Prostate gland (tissue), 2 donors: ENCODE measurements around the gene INTS15. TPM values are rescaled to one million over a fixed set of nuclear protein-coding genes. Genes with fewer than 3 reads are reported as not detected.

Source experiments
- DNase-seq: peaks from one replicate; pipeline ENCODE4 v3.0.0-alpha.2; 2019; ENCODE audit warnings: low spot score
- H3K27ac ChIP-seq, 2 donors: fragments of 200-600 bp; sonication (generic); 2 replicates each; pipeline ENCODE4 v1.5.1; 2017 to 2019
- H3K27me3 ChIP-seq: fragments of 200-600 bp; sonication (generic); replicated peaks from 2 replicates; pipeline ENCODE4 v1.5.1; 2019; ENCODE audit not compliant: insufficient read depth
- H3K36me3 ChIP-seq, 2 donors: fragments of 200-600 bp; sonication (generic); 1 replicate in 1 of 2; 2 replicates in 1 of 2; pipeline versions ENCODE4 v1.5.1 to v1.8.1; 2017 to 2019
- H3K4me1 ChIP-seq: fragments of 200-600 bp; sonication (generic); replicated peaks from 2 replicates; pipeline ENCODE4 v1.5.1; 2019
- H3K4me3 ChIP-seq, 2 donors: fragments of 200-600 bp; sonication (generic); 2 replicates each; pipeline ENCODE4 v1.5.1; 2017 to 2019
- H3K9me3 ChIP-seq: fragments of 200-600 bp; sonication (generic); 2 replicates; pipeline ENCODE4 v1.5.1; 2017
- POLR2A ChIP-seq: fragments of 450-650 bp; IDR thresholded peaks from one replicate; pipeline ENCODE4 v1.6.1; 2016; ENCODE audit warnings: antibody characterized with exemption, mild to moderate bottlenecking
- POLR2AphosphoS5 ChIP-seq: sonication (generic); formaldehyde crosslinking; IDR thresholded peaks from one replicate; pipeline ENCODE4 v1.6.1; 2017; ENCODE audit warnings: antibody characterized with exemption
- WGBS: methylation state at CpG from one replicate; pipeline ENCODE4 v1.1.5; 2018; 5-methylcytosine and 5-hydroxymethylcytosine counted together
- intact Hi-C: fragments of 100-400 bp; cut with DNase I; formaldehyde crosslinking; loops from one replicate; pipeline ENCODE4 v1.14.2; 2022
- total RNA-seq, 2 donors: library from RNA; depleted of rRNA; stranded (reverse); fragments of >200 nt; gene quantifications; one replicate each; pipeline ENCODE4 v1.1.0, GENCODE V29; 2016
- TF ChIP-seq, protein P1 (sequence below), 4 experiments: fragments of 200-600 bp in 2 of 4; fragments of 450-650 bp in 2 of 4; sonication (generic) in 2 of 4; IDR thresholded peaks; 1 replicate in 3 of 4; 2 replicates in 1 of 4; pipeline ENCODE4 v1.5.1; 2016 to 2019; ENCODE audit warnings: antibody characterized with exemption in 4 of 4, mild to moderate bottlenecking in 2 of 4, moderate library complexity in 2 of 4

Gene INTS15
- 10 to 100 TPM; 38.3 to 38.7 TPM for total RNA-seq

DNA sequence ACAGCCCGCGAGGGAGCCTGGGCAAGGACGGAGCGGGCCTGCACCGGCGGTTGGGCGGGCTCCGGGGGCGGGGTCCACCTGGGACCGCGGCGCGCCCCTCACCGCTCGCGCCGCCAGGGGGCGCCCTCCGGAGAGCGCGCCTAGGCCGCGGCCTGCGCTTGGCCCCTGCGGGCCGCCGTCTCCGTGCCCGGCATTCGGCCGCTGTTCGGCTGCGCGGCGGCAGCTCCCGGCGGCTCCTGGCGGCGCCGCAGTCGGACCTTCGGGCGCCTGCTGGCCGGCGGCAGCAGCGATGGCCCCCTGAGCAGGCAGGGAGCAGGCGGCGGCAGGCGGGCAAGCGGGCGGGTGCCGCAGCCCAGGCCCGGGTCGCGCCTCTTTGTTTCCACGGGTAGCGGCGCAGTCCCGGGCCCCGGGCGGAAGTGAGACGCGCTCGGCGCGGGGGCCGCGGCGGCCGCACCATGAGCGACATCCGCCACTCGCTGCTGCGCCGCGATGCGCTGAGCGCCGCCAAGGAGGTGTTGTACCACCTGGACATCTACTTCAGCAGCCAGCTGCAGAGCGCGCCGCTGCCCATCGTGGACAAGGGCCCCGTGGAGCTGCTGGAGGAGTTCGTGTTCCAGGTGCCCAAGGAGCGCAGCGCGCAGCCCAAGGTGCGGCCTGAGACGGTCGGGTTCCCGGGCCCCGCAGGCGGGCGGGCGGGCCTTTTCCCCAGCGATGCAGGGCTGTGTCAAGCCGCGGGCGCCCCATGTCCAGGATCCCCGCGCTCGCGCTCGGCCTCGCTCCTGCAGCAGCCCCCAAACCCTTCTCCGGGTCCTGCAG lies at the start of gene INTS15:
Gene INTS15 (plus strand): TSS at position 193 of the 816 bp plus-strand sequence. CDS start 263 bp downstream, at position 456.
- Histone ChIP-seq H3K4me1 (peaks cover 5% of the 10 kb centered on the region), H3K4me3 (peak within 1 kb of the TSS; percentile 69 to 90), H3K27me3 (no peaks in the 10 kb centered on the region), H3K36me3 (peaks cover 0 to 13% of the 10 kb centered on the region in 2 donors), H3K9me3 (no peaks in the 10 kb centered on the region), H3K27ac (peak within 1 kb of the TSS; percentile 66 to 89)
- DNase-seq = peak; percentile 57
- TF ChIP-seq POLR2A (no peak), POLR2AphosphoS5 (no peak)
- TF ChIP-seq, protein P1, sequence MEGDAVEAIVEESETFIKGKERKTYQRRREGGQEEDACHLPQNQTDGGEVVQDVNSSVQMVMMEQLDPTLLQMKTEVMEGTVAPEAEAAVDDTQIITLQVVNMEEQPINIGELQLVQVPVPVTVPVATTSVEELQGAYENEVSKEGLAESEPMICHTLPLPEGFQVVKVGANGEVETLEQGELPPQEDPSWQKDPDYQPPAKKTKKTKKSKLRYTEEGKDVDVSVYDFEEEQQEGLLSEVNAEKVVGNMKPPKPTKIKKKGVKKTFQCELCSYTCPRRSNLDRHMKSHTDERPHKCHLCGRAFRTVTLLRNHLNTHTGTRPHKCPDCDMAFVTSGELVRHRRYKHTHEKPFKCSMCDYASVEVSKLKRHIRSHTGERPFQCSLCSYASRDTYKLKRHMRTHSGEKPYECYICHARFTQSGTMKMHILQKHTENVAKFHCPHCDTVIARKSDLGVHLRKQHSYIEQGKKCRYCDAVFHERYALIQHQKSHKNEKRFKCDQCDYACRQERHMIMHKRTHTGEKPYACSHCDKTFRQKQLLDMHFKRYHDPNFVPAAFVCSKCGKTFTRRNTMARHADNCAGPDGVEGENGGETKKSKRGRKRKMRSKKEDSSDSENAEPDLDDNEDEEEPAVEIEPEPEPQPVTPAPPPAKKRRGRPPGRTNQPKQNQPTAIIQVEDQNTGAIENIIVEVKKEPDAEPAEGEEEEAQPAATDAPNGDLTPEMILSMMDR (IDR thresholded peaks at IDR 0.05) = peak; percentile 77 to 95 (median 92)
- WGBS = 0% methylated on average over 41 of the region's 107 CpGs
- intact Hi-C loops = no loop called here

DNA sequence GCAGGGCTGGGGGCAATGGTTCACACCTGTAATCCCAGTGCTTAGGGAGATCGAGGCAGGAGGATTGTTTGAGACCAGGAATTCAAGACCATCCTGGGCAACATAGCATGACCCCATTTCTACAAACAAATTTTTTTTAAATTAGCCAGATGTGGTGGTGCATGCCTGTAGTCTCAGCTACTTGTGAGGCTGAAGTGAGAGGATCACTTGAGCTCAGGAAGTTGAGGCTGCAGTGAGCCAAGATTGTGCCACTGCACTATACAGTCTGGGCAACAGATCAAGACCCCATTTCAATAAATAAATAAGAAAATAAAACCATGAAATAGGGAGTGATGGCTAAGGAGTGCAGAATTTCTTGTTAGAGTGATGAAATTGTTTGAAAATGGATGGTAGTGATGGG lies 47.5 kb upstream of the INTS15 start:
- Histone ChIP-seq H3K27ac (no peak overlapping the region), H3K9me3 (no peaks in the 10 kb centered on the region), H3K4me1 (no peaks in the 10 kb centered on the region), H3K27me3 (peaks cover 2% of the 10 kb centered on the region), H3K4me3 (no peak overlapping the region), H3K36me3 (no peaks in the 10 kb centered on the region)
- intact Hi-C loops = no loop called here
- no peak for DNase-seq
- TF ChIP-seq POLR2A = no peak
- TF ChIP-seq, protein P1 (IDR thresholded peaks at IDR 0.05) = no peak
- TF ChIP-seq POLR2AphosphoS5 = no peak
- 83% methylated on average over 1 of the region's 1 CpG for WGBS

DNA sequence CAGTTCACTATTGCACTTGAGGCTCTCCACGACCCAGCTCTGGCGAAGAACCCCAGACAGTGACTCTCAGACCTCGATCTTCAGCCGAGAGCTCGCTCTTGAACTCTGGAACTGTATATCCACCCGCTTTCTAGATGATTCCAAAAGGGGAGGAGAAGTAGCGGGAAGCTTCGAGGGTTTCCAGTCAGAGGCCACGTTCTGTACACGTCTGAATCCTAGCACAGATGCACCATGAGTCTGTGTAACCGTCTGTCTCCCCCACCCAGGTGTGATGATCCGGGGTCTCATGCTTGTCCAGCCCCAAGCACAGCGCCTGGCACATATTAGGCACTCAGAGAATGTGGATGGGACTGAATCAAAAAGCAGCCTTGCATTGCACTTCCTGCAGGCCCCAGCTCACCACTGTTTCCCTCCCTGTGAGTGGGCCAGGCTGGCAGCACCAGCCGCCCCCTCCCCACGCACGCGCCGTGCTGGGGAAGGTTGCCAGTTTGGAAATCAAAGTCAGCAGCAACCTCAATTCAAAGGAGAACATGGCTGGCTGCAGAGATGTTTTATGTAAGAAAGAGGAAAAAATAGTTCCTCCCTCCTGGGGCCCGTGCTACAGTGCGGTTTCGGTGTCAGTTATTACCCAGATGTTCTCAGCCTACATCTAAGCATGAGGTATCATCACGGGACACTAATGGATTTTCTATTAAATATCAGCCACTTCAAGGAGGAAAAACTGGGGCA lies 44.3 kb upstream of the INTS15 start:
- no peak overlapping the region for H3K4me3 ChIP-seq
- H3K36me3 ChIP-seq = no peaks in the 10 kb centered on the region
- 82% methylated on average over 22 of the region's 22 CpGs for WGBS
- no peaks in the 10 kb centered on the region for H3K9me3 ChIP-seq
- intact Hi-C loops = no loop called here
- H3K27me3 ChIP-seq = no peaks in the 10 kb centered on the region
- TF ChIP-seq POLR2AphosphoS5 (no peak), POLR2A (no peak)
- TF ChIP-seq, protein P1 (IDR thresholded peaks at IDR 0.05) = no peak
- no peaks in the 10 kb centered on the region for H3K4me1 ChIP-seq
- no peak overlapping the region for H3K27ac ChIP-seq
- no peak for DNase-seq

DNA sequence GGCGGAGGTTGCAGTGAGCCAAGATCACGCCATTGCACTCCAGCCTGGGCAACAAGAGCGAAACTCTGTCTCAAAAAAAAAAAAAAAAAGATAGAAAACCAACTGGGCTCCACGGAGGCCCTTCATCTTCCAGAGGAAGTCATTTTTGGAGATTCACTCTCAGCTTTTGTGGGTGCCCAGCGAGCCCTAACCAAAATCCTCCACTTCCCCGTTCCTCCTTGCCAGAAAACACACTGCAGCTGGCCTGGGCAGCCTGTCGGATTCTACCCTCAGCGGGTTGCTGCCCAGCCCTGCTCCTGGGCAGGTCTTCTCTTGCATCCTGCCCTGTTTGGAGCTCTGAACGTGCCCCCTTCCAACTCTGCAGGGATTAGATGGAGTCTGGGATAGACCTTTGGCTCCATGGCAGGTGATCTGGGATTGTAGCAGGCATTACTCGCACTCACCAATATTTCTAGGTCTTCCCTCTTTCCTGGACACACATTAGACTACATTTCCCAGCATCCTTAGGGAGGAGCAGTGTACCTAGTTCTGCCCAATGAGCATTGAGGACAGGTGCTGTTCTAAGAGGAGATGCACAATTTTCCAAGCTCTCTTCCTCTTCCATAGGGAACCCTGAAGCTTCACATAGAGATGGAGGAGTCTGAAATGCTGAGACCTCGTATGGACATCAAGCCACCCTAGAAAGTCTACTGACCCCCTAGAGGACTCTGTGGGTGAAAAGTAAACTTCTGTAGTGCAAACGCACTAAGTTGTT lies 43.1 kb upstream of the INTS15 start:
- no peaks in the 10 kb centered on the region for H3K9me3 ChIP-seq
- no peaks in the 10 kb centered on the region for H3K36me3 ChIP-seq
- H3K27me3 ChIP-seq = no peaks in the 10 kb centered on the region
- H3K4me1 ChIP-seq = no peaks in the 10 kb centered on the region
- DNase-seq = no peak
- H3K27ac ChIP-seq = no peak overlapping the region
- intact Hi-C loops = no loop called here
- WGBS = 72% methylated on average over 12 of the region's 12 CpGs
- no peak overlapping the region for H3K4me3 ChIP-seq
- TF ChIP-seq POLR2AphosphoS5 (no peak), POLR2A (no peak)
- TF ChIP-seq, protein P1 (IDR thresholded peaks at IDR 0.05) = no peak
